Choroid plexus epithelial cell (primary cell): ENCODE measurements around the gene KIF19.
"Not testable (repeated sequence)": the region's sequence is repeated elsewhere in the genome, so short reads cannot be mapped to it uniquely, and the experiment has no call there.

ENCODE experiments used
- DNase-seq: peaks from one replicate; pipeline ENCODE4 v3.0.0-alpha.2; 2010; ENCODE audit warnings: low read depth
- H3K4me3 ChIP-seq: 2 replicates; pipeline ENCODE4 v1.5.1; 2011; ENCODE audit warnings: low read depth, mild to moderate bottlenecking, control low read depth, low read length, moderate library complexity
- CTCF ChIP-seq: conservative IDR thresholded peaks from 2 replicates; pipeline ENCODE4 v1.5.1; 2011; ENCODE audit warnings: low read depth, mild to moderate bottlenecking, control low read depth, inconsistent platforms, low read length, moderate library complexity

Gene KIF19

GRCh38 chr17:74325743-74326379 is at the start of gene KIF19:
Gene KIF19, plus strand, starts transcription at chr17:74326226. Its CDS starts 124 bp downstream, at chr17:74326350.
- DNase-seq = no peak

GRCh38 chr17:74276541-74277009 is 49.5 kb upstream of the KIF19 start:
- no peak for TF ChIP-seq CTCF
- no peak overlapping the region for H3K4me3 ChIP-seq
- no peak for DNase-seq

More at GRCh38 chr17:74325743-74326379, at the start of gene KIF19:
- no peak for TF ChIP-seq CTCF
- H3K4me3 ChIP-seq = no peak within 1 kb of the TSS

- no peak overlapping the region for H3K4me3 ChIP-seq
- DNase-seq = no peak
- no peak for TF ChIP-seq CTCF
Measured at GRCh38 chr17:74277935-74278334, 48.1 kb upstream of the KIF19 start.

GRCh38 chr17:74279617-74280016 is 46.4 kb upstream of the KIF19 start:
- H3K4me3 ChIP-seq, DNase-seq: not testable (repeated sequence)

GRCh38 chr17:74280093-74280513 is 45.9 kb upstream of the KIF19 start:
- H3K4me3 ChIP-seq = no peak overlapping the region
- no peak for TF ChIP-seq CTCF
- DNase-seq = no peak

GRCh38 chr17:74281799-74282198 is 44.2 kb upstream of the KIF19 start:
- TF ChIP-seq CTCF = no peak
- DNase-seq = no peak
- H3K4me3 ChIP-seq = no peak overlapping the region

- not testable (repeated sequence) for H3K4me3 ChIP-seq, DNase-seq
Measured at GRCh38 chr17:74282274-74282586, 43.8 kb upstream of the KIF19 start.

- no peak for DNase-seq
- TF ChIP-seq CTCF = no peak
- no peak overlapping the region for H3K4me3 ChIP-seq
Measured at GRCh38 chr17:74282587-74283370, 43.2 kb upstream of the KIF19 start.
